KMS-11 (cell line): ENCODE data around the gene OTOF.

Experiments
- H2AFZ ChIP-seq: fragments of 200-600 bp; sonication (generic); 2 replicates; pipeline ENCODE4 v1.6.1; 2016; ENCODE audit warnings: antibody characterized with exemption, mixed run types, low read depth
- H3K27ac ChIP-seq: fragments of 200-600 bp; sonication (generic); 2 replicates; pipeline ENCODE4 v1.6.1; 2016; ENCODE audit warnings: mild to moderate bottlenecking, mixed run types
- H3K27me3 ChIP-seq: fragments of 200-600 bp; sonication (generic); 2 replicates; pipeline ENCODE4 v1.6.1; 2017; ENCODE audit warnings: mild to moderate bottlenecking, low read depth, mixed run types, moderate library complexity; ENCODE audit not compliant: insufficient read depth
- H3K36me3 ChIP-seq: fragments of 200-600 bp; sonication (generic); 2 replicates; pipeline ENCODE4 v1.6.1; 2017; ENCODE audit warnings: mild to moderate bottlenecking, mixed run types; ENCODE audit not compliant: insufficient read depth
- H3K4me1 ChIP-seq: fragments of 200-600 bp; sonication (generic); 2 replicates; pipeline ENCODE4 v1.6.1; 2016; ENCODE audit warnings: mild to moderate bottlenecking, low read depth, mixed run types; ENCODE audit not compliant: poor library complexity, severe bottlenecking
- H3K4me2 ChIP-seq: fragments of 200-600 bp; sonication (generic); 2 replicates; pipeline ENCODE4 v1.7.0; 2016; ENCODE audit warnings: mild to moderate bottlenecking, mixed run types
- H3K4me3 ChIP-seq: fragments of 200-600 bp; sonication (generic); IDR thresholded peaks from 2 replicates; pipeline ENCODE4 v1.6.1; 2017; ENCODE audit warnings: low read depth, low read length, mixed read lengths; ENCODE audit not compliant: insufficient read depth
- H3K79me2 ChIP-seq: fragments of 200-600 bp; sonication (generic); 2 replicates; pipeline ENCODE4 v1.6.1; 2016; ENCODE audit warnings: low read depth, mixed run types; ENCODE audit not compliant: insufficient read depth
- H3K9ac ChIP-seq: fragments of 200-600 bp; sonication (generic); 2 replicates; pipeline ENCODE4 v1.6.1; 2016; ENCODE audit warnings: mild to moderate bottlenecking, mixed run types
- H4K20me1 ChIP-seq: fragments of 200-600 bp; sonication (generic); 2 replicates; pipeline ENCODE4 v1.6.1; 2016; ENCODE audit warnings: mild to moderate bottlenecking, mixed run types; ENCODE audit not compliant: insufficient read depth
- TF ChIP-seq, protein P1 (sequence below): fragments of 200-600 bp; sonication (generic); conservative IDR thresholded peaks from 2 replicates; pipeline ENCODE4 v1.6.1; 2017; ENCODE audit warnings: low read depth, mild to moderate bottlenecking, antibody characterized with exemption, low read length, moderate library complexity, mixed read lengths

OTOF gene

GRCh38 chr2:26491563-26492167 lies 13.7 kb upstream of the OTOF start:
- H3K27me3 ChIP-seq, result no peaks in the 10 kb centered on the region
- H3K27ac ChIP-seq, result no peak overlapping the region
- no peaks in the 10 kb centered on the region for H3K4me1 ChIP-seq
- H2AFZ ChIP-seq, result no peak overlapping the region
- no peaks in the 10 kb centered on the region for H3K36me3 ChIP-seq
- H3K9ac ChIP-seq, result no peak overlapping the region
- no peak overlapping the region for H3K4me3 ChIP-seq
- no peaks in the 10 kb centered on the region for H3K79me2 ChIP-seq
- H4K20me1 ChIP-seq, result no peaks in the 10 kb centered on the region
- TF ChIP-seq, protein P1, sequence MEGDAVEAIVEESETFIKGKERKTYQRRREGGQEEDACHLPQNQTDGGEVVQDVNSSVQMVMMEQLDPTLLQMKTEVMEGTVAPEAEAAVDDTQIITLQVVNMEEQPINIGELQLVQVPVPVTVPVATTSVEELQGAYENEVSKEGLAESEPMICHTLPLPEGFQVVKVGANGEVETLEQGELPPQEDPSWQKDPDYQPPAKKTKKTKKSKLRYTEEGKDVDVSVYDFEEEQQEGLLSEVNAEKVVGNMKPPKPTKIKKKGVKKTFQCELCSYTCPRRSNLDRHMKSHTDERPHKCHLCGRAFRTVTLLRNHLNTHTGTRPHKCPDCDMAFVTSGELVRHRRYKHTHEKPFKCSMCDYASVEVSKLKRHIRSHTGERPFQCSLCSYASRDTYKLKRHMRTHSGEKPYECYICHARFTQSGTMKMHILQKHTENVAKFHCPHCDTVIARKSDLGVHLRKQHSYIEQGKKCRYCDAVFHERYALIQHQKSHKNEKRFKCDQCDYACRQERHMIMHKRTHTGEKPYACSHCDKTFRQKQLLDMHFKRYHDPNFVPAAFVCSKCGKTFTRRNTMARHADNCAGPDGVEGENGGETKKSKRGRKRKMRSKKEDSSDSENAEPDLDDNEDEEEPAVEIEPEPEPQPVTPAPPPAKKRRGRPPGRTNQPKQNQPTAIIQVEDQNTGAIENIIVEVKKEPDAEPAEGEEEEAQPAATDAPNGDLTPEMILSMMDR, result no peak
- H3K4me2 ChIP-seq, result no peak overlapping the region

DNA sequence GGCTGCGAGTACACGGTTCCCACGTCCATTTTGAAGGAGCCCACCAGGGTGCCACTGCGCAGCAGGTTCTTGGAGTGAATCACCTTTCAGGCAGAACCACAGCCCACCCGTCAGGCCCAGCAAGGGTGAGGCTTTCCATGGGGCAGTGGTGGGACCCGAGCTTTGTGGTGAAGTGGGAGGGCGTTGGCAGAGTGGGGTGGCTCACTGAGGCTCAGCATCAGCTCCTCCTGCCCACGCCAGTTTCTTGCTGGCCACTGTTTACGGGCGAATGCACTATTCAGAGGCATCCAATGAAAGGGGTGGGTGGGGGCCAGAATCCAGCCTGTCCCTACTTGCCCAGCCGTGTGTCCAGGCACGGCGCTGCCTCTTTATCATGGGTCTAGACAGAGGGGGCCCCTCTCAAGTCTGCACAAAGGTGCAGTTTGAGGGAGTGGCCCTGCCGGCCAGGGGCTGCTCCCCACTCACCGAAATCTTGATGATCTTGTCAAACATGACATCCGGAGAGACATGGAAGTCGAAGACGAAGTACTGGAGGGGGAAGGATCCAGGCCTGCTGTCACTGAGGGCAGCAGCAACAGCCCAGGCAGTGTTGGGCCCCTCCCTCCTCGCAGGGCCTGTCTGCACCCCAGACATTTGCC lies 11.4 kb upstream of the OTOF start:
- H3K79me2 ChIP-seq, result no peaks in the 10 kb centered on the region
- H4K20me1 ChIP-seq, result no peaks in the 10 kb centered on the region
- H3K27me3 ChIP-seq, result no peaks in the 10 kb centered on the region
- no peak overlapping the region for H2AFZ ChIP-seq
- TF ChIP-seq, protein P1, result no peak
- H3K4me2 ChIP-seq, result no peak overlapping the region
- no peak overlapping the region for H3K9ac ChIP-seq
- H3K4me3 ChIP-seq, result no peak overlapping the region
- H3K27ac ChIP-seq, result no peak overlapping the region
- no peaks in the 10 kb centered on the region for H3K4me1 ChIP-seq
- no peaks in the 10 kb centered on the region for H3K36me3 ChIP-seq

DNA sequence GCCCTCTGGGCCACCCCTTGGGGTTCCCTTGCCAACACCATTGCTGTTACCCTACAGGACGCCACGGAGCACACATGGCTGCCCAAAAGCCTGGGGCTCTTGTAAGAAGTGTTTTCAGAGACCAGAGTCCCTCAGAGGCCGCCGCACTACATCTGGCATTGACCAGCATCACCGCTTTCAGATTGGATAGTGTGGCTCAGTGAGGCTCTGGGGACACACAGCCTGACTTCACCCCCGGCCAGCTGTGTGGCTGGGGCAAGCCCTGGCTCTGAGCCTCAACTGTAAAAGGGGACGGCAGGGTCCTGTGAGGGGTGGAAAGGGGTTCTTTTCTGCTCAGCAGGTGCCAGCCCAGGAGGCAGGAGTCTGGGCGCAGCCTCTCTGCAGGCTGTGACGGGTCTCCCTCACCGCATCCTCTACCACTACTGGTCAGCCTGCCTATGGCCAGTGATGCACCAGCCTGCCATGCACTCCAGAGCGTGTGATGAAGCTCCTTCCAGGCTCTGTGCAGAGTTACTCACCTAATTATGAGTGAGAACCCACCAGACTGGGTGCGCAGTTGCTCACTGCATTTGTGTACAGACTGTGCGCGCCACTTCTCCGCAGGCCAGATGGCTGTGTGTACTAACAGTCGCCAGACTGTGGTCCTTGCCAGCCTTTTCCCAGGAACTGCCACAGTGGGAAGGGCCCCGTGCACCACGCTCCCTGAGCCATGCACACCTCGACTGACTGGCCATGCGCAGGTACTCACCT lies 10.7 kb upstream of the OTOF start:
- TF ChIP-seq, protein P1, result no peak
- Histone ChIP-seq H3K27ac (no peak overlapping the region), H2AFZ (no peak overlapping the region), H3K4me2 (no peak overlapping the region), H3K79me2 (no peaks in the 10 kb centered on the region), H3K4me3 (no peak overlapping the region), H4K20me1 (no peaks in the 10 kb centered on the region), H3K27me3 (no peaks in the 10 kb centered on the region), H3K4me1 (no peaks in the 10 kb centered on the region), H3K9ac (no peak overlapping the region), H3K36me3 (no peaks in the 10 kb centered on the region)

DNA sequence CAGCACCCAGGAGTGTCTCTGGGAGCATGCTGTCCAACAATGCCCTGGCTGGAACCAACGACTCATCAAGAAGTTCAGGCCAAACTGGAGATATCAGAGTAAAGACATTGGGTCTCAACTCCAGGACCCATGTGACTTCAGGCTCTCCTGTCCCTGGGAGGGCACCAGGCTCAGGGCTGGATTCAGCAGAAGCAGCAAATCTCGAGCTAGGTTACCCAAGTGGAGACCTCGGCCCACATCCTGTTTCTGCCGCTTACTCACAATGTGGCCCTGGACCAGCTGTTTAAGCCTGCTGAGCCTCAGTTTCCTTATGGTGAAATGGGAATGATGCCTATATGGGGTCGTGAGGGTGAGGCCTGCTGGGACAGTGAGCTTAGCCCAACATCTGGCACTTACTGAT lies 9.3 kb upstream of the OTOF start:
- no peaks in the 10 kb centered on the region for H3K36me3 ChIP-seq
- no peak overlapping the region for H3K4me3 ChIP-seq
- TF ChIP-seq, protein P1, result no peak
- no peaks in the 10 kb centered on the region for H3K27me3 ChIP-seq
- no peak overlapping the region for H2AFZ ChIP-seq
- no peaks in the 10 kb centered on the region for H3K79me2 ChIP-seq
- H3K27ac ChIP-seq, result no peak overlapping the region
- no peak overlapping the region for H3K4me2 ChIP-seq
- no peaks in the 10 kb centered on the region for H3K4me1 ChIP-seq
- H3K9ac ChIP-seq, result no peak overlapping the region
- H4K20me1 ChIP-seq, result no peaks in the 10 kb centered on the region
